CMK (cell line): ENCODE measurements around the gene ABTB1.
"Not testable (repeated sequence)": the region's sequence is repeated elsewhere in the genome, so short reads cannot be mapped to it uniquely, and the experiment has no call there.

Source experiments
- DNase-seq: peaks from one replicate; pipeline ENCODE4 v3.0.0-alpha.2; 2010; ENCODE audit warnings: low read depth

The ABTB1 gene

DNA sequence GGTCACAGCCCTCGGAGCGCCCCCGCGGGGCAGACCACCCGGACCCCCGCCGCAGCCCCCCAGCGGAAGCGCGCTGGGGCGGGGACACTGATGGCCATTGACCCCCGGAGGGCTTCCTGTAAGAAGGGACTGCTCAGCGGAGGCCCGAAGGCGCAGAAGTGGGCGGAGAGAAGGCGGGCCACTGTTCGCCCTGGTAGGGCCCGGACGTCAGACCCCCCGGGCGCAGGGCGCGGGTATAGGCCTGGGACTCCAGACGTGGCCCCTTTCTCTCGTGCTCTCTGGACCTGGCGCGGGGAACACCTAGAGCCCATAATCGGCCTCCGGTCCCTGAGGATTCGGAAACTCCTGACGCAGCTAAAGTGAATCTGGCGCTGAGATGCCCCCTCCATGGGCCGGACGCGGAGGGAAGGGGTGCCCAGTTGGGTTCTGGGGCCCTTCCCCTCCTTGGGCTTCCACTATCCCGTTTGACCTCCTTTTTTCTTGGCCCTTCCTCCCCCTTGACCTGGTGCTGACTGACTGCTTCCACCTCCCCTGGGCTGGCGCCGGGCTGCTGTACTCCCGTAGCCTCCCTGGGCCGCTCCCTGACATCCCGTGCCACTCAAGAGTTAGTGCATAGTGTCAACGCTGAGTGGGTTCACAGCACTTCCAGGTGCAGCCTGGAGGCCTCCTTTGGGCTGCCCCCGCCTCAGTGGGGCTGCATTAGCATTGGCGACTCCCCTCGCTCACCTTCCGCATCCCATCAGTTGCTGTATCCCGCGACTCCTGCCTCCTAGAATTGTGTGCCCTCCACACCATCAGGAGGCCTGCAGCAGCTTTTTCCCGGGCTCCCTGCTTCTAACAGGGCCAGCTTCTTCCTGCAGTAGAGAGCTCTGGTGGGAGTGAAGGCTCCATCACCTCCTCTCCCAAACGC is 694 bp downstream of the ABTB1 start:
- DNase-seq, result no peak

DNA sequence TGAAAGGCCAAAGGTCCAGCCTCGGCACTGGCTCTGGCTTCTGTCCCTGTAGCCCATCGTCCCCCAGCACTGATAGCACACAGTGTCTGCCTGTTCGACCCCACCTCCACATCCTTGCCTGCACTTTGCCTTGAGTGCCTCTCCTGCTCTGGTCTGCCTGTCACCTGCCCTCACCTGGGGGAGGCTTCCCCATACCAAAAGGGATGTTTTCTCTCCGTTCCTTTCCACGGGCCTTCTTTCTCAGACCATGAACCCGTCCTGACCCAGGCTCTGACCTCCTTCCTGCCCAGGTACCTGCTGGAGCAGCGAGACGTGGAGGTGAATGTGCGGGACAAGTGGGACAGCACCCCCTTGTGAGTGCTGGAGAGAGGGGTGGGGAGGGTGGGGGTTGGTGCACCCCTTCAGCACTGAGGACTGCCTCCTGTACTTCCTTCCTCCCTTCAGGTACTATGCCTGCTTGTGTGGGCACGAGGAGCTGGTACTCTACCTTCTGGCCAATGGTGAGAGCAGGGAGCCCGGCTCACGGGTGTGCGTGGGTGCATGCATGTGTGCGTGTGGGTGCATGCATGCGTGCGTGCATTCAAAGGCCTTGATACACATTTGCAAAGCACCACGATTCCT is 1.5 kb downstream of the ABTB1 start:
- no peak for DNase-seq

DNA sequence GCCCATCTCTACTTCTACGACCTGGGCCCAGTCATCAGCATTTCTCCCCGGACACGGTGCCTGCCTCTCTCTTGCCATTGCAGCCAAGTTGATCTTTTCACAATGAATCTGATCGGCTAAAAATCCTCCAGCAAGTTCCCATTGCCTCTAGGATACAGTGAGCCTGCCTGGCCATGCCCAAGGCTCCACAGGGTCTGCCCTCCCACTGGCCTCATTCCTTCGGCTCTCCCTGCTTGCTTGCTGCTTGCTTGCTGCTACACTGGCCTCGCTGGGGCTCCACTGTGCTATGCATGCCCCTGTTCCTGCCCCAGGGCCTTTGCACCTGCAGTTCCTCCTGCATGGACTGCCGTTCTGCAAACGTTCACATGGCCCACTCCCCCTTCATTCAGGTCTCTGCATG is 2.0 kb downstream of the ABTB1 start:
- DNase-seq, result no peak

DNA sequence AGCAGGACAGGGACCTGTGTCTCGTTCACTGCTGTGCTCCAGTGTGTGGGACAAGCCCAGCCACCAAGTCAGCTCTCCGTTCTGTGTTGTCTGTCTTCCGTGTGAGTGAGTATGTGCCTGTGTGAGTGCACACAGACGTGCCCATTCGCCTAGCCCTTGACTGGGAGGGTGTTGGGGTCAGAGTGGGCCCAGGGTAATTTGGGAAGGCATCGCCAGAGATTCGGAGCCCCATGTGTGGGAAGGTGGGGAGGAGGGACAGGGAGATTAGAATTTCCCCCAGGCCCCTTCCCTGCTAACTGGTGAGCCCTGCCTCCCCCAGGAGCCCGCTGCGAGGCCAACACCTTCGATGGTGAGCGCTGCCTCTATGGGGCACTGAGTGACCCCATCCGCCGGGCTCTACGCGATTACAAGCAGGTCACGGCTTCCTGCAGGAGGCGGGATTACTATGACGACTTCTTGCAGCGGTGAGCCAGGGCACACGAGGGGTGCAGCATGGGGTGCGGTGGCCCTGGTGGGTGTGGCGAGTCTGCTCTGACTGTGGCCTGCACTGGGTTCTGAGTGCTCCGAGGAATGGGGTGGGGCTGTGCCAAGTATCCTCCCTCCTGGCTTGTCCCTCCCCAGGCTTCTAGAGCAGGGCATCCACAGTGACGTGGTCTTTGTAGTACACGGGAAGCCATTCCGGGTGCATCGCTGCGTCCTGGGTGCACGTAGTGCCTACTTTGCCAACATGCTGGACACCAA is 3.1 kb downstream of the ABTB1 start:
- DNase-seq, result no peak

DNA sequence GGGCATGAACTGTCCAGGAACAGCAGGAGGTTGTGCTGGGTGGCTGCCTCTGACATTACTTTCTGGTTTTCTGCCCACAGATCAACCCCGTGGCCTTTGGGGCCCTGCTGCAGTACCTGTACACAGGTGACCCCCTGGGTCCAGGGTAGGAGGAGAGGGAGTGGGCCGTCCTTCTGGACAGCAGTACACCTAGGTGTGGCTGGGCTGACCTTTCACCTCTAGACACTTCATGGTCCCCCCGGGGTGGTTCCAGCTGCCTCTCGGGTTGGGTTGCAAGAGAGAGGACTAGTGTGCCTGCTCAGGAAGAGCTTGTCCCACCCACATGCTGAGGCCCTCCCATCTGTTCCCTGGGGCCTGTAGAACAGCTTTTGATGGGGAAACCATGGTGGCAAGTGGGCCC is 3.7 kb downstream of the ABTB1 start:
- DNase-seq, result no peak

DNA sequence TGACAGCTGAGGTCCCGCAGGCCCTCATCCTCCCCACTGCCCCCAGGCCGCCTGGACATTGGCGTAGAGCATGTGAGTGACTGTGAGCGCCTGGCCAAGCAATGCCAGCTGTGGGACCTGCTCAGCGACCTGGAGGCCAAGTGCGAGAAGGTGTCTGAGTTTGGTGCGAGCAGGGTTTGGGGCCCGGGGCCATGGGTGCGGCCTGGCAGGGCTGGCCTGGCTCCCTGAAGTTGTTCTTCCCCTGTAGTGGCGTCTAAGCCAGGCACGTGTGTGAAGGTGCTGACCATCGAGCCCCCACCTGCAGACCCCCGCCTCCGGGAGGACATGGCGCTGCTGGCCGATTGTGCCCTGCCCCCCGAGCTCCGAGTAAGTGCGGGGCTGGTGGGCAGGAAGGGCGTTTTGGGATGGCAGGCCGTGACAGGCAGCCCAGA is 4.2 kb downstream of the ABTB1 start:
- no peak for DNase-seq

DNA sequence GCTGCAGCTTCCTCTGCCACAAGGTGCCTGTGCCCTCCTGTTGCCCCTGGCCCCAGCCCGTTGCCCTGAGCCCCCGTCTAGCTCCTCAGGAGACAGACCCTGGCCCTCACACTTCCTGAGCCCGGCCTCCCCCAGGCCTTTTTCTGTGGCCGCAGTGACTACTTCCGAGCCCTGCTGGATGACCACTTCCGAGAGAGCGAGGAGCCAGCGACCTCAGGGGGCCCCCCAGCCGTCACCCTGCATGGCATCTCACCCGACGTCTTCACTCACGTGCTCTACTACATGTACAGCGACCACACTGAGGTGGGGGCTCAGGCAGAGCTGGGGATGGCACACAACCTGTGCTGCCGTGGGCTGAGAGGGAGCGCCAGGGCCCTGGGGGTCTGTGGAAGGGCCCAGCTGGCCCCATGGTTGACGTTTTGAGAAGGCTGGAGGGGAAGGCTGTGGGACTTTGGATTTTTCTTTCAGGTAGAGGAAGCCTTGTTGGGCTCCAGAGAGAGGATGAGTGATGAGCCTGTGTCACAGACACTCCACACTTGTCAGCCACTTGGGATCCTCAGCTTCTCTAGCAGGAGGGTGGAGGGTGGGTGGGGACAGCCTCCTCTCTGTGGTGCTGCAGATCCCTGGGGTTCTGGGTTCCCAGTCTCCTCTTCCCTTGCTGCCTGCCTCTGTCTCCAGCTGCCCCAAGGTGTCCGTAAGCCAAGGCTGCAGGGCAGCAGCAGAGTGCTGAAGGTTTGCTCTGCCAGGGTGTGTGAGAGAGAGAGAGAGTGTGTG is 5.0 kb downstream of the ABTB1 start:
- no peak for DNase-seq

DNA sequence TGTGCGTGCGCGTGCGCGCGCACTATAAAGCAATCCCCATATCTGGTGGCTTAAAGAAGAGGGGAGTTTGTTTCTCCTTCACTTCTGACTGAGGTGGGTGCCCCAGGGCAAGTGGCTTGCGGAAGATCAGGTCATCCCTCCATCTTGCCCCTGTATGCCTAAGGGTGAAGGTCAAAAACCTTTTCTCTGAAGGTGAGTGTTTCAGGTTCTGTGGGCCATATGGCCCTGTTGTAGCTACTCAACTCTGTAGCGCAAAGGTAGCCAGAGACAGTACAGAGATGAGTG is 5.5 kb downstream of the ABTB1 start:
- no peak for DNase-seq

DNA sequence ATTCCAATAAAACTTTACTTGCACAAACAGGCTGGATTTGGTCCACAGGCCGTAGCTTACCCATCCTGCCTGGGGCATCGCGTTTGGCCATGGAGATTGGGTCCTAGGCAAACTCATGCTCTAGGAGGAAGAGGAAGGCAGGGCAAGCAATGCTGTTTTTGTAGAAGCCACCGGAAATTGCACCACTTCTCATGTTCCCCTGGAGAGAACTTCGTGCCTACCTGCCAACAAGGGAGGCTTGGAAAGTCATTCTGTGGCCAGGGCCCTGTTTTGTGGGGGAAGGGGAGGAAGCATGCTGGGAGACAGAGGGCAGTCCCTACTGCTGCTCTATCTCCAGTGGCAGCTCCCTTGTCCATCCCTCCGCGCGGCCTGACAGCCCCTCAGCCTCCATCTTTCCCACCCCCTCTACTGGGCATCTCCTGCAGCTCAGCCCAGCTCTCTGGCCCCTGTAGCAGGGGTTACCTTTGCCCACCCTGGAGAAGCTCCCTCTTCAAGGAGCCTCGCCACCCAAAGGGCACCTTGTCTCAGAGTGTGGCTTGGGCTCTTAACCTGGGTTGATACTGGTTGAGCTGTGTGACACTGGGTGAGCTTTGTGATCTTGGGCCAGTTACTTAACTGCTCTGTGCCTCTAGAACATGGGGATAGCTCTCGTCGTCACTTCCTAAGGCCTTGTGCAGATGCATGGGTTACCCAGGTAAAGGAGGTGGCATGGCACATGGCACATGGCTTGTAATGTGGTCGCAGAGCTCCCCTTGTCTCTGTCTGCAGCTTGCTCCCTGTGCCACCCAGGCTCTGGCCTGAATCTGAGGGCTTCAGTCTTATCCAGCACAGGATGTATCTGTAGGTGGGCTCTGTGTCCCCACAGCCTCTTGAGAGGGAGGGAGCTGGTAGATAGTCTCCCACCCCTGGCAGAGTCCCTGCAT is 6.1 kb downstream of the ABTB1 start:
- DNase-seq, result no peak

DNA sequence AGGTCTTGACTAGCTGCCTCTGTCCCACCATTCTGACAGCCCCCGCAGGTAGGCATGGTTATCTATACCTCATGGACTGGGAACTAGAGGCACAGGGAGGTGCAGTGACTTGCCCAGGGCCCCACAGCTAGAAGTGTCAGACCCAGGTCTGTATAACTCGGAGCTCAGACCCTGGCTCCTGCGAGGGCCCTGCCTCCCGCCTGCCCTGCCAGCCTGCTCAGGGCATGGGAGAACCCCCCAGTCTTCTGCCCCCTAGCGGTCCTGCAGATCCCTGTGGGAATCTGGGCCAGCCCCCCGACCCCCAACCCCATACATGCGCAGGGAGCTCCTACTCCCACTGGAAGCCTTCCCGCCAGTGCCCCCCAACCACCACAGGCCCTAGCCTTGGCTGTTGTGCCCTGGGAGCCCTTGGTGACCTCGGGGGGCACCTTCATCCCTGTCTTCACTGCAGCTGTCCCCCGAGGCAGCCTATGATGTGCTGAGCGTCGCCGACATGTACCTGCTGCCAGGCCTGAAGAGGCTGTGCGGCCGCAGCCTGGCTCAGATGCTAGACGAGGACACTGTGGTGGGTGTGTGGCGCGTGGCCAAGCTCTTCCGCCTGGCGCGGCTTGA is 6.9 kb downstream of the ABTB1 start:
- DNase-seq, result no peak

DNA sequence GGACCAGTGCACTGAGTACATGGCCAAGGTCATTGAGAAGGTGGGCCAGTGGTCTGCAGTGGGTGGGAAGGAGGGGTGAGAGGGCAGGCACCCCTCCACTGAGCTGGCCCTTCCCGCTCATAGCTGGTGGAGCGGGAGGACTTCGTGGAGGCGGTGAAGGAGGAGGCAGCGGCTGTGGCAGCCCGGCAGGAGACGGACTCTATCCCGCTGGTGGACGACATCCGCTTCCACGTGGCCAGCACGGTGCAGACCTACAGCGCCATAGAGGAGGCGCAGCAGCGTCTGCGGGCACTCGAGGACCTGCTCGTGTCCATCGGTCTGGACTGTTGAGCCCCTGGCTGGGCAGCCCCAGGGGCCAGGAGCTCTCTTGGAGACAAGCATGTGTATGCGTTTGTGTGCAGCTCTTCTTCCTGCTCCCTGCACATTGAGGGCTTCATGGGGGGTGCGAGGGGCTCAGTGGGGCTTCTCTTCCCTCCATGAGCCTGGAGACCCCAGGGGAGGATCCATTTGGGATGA is 7.5 kb downstream of the ABTB1 start:
- no peak for DNase-seq

DNA sequence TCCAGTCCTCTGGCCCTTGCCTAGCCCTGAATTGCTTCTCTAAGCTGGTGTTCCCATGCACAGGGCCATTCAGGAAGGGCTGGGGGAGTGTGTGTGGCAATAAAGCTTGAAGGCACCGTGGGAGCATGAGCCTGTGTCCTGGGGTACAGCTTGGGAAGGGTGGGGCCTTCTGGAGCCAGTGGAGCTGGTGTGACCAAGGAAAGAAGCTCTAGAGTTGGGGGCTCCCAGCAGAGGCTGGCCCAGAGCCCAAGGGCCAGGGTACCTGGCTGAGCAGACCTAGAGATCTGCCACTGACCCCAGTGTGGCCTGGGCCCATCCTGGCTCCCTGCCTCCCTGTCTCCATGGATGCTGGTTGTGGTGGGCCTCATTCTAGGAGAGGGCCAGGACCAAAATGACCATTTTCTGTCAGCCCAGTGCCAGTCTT is 8.1 kb downstream of the ABTB1 start:
- DNase-seq, result no peak

DNA sequence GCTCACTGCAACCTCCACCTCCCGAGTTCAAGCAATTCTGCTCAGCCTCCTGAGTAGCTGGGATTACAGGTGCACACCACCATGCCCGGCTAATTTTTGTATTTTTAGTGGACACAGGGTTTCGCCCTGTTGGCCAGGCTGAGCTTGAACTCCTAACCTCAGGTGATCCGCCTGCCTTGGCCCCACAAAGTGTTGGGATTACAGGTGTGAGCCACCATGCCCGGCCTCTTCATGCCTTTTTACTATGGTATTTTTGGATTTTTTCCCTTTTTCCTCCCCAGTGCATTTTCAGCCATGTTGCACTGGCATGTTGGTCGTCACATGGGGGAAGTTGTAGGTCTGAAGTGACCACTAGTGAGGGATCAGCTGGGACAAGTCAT is 9.4 kb downstream of the ABTB1 start:
- not testable (repeated sequence) for DNase-seq

DNA sequence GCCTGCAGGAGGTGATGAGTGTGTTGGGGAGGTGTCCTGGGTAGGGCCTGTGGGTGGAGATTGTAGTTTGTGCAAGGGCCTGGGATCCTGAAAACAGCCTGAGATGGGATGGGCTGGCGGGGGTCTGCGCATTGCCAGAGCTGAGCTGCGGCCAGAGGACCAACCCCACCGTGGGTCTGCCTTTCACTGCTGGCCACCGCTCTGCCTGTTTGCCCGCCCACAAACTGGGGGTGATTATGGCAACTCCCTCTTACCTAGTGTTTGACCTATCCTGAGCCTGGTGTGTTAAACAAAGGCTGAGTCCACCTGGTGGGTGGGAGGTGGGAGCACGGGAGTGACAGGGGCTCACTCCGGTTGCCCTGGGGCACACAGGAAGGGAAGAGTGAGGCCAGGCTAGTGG is 9.8 kb downstream of the ABTB1 start:
- DNase-seq, result no peak

DNA sequence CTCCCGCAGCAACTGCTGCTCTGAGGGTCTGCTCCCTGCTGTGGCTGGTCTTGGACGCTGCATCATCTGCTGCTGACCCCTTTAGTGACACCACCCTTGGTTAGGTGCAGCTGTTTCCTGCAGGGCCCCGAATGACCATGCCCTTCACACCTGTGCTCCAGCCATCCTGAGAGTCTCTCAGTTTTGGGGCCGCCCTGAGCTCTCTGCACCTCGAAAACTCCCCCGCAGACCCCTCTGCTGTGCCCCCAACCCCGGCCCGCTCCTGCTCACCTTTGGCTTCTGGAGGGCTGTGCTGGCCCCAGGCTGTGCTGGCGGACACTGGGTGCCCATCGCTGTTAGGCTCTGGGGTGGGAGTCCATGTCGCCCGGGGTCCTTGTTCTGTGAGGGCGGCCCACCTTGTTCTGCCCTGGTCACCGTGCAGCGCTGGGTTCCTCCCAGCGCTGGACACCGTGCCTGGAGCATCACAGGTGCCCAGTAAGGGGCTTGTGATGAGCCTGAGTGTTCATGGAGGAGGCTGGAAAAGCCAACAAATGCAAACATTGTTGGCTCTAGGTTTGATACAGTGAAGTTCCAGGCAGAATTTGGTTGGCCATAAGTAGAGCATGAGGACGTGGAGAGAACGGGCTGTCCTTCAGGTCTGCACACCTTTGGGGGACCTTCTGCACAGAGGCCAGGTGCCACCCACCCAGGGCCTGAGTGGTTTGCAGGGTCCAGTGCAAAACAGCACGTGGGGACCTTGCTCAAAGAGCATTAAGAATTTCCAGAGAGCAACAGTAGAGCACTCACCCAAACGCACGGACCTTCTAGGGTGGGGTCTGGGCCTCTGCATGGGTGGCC is 12.3 kb downstream of the ABTB1 start:
- no peak for DNase-seq

DNA sequence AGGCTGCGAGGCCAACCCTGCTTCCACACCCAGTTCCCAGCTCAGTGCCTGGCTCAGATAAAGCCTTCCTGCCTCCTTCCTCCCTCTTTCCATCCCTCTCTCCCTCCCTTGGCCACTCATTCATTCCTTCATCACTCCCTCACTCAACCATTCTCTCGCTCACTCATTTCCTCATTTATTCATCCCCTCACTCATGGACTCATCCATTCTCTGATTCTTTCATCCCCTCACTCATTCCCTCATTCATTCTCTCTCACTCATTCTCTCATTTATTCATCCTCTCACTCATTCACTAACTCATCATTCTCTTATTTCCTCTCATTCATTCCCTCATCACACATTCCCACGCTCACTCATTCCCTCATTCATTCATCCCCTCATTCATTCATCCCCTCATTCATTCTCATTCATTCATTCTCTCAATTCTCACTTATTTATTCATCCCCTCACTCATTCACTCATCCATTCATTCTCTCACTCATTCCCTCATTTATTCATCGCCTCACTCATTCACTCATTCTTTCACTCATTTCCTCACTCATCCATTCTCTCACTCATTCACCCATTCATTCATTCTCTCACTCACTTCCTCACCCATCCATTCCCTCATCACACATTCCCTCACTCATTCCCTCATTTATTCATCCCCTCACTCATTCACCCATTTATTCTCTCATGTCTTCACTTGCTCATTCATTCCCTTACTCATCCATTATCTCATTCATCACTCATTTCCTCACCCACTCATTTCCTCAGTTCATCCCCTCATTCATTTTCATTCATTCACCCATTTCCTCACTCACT is 13.2 kb downstream of the ABTB1 start:
- DNase-seq, result no peak

DNA sequence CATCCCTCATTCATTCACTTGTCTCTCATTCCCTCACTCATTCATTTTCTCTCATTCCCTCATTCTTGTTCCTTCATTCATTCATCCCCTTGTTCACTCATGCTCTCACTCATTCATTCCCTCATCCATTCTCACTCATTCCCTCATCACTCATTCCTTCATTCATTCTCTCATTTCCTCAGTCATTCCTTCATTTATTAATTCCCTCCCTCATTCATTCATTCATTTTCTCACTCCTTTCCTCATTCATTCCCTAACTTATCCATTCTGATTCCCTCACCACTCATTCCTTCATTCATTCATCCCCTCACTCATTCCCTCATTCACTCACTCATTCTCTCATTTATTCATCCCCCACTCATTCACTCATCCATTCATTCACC is 13.8 kb downstream of the ABTB1 start:
- DNase-seq, result no peak

DNA sequence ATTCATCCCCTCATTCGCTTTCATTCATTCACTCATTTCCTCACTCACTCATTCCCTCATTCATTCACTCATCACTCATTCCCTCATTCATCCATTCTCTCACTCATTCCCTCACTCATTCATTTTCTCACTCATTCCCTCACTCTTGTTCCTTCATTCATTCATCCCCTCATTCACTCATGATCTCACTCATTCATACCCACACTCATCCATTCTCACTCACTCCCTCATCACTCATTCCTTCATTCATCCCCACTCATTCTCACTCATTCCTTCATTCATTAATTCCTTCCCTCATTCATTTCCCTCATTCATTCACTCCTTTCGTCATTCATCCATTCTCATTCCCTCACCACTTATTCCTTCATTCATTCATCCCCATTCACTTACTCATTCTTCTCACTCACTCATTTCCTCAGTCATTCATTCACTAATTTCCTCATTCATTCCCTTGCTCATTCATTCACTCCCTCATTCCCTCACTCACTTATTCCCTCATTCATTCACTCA is 14.5 kb downstream of the ABTB1 start:
- DNase-seq, result no peak

DNA sequence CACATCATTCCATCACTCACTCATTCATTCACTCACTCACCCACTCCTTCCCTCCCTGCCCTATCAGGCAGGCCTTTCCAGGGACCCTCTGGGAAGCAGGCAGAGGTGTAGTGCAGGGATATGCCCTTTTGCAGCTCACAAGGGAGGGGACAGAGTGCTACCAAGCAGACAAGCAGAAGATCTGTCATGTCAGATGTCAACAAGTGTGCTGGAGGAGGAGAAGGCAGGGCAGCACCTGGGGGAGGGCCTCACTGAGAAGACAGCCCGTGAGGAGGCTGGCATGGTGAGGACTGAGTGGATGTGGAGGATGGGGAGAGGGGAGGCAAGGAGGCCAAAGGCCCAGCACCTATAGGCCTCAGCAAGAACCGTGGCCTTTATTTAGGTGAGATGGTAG is 15.3 kb downstream of the ABTB1 start:
- DNase-seq, result no peak
